Measurements from ENCODE around the gene SCTR.

GRCh38 chr2:119469661-119470297 is 54.5 kb downstream of the SCTR start:
- TF ChIP-seq POLR2AphosphoS5 (IDR thresholded peaks at IDR 0.05; ENCODE audit: low read depth, low read length) (no peak), POLR2A (IDR thresholded peaks at IDR 0.05; ENCODE audit: low read depth, low read length) (no peak)
